Naive B cell (primary cell): ENCODE results near the gene FAM89B. TPM values are rescaled to one million over a fixed set of nuclear protein-coding genes. Genes with fewer than 3 reads are reported as not detected.
A peak's percentile ranks its signal among the peaks of the same experiment; 100 is the strongest.

Experiments
- ATAC-seq, 2 donors: fragments of 150-1000 bp; cut with Tn5 transposase; 2 replicates each; pipeline ENCODE4 v1.10.0; 2021; ENCODE audit warnings: low read depth in 2 of 2, mild to moderate bottlenecking in 2 of 2, moderate library complexity in 2 of 2
- DNase-seq: peaks from one replicate; pipeline ENCODE4 v3.0.0; 2022
- H3K27ac Mint-ChIP-seq, 6 donors: one replicate each; pipeline ENCODE4 v1.8.0; 2020 to 2022; ENCODE audit warnings: mild to moderate bottlenecking in 6 of 6, mixed read lengths in 6 of 6, moderate library complexity in 5 of 6, inconsistent platforms in 2 of 6
- H3K27me3 Mint-ChIP-seq, 3 donors: one replicate each; pipeline ENCODE4 v1.8.0; 2021 to 2022; ENCODE audit warnings: mixed read lengths in 3 of 3, mild to moderate bottlenecking in 1 of 3
- H3K36me3 Mint-ChIP-seq, 2 donors: one replicate each; pipeline ENCODE4 v1.8.0; 2020 to 2022; ENCODE audit warnings: mixed read lengths in 2 of 2, inconsistent platforms in 1 of 2, mild to moderate bottlenecking in 1 of 2
- H3K4me1 Mint-ChIP-seq, 3 donors: one replicate each; pipeline ENCODE4 v1.8.0; 2020 to 2022; ENCODE audit warnings: mixed read lengths in 3 of 3, inconsistent platforms in 1 of 3, mild to moderate bottlenecking in 1 of 3, moderate library complexity in 1 of 3
- H3K4me3 Mint-ChIP-seq, 8 donors: one replicate each; pipeline ENCODE4 v1.8.0; 2020 to 2022; ENCODE audit warnings: mild to moderate bottlenecking in 8 of 8, mixed read lengths in 8 of 8, moderate library complexity in 8 of 8, inconsistent platforms in 2 of 8
- H3K9me3 Mint-ChIP-seq, 7 donors: one replicate each; pipeline ENCODE4 v1.8.0; 2020 to 2022; ENCODE audit warnings: mixed read lengths in 7 of 7, mild to moderate bottlenecking in 5 of 7, inconsistent platforms in 2 of 7, moderate library complexity in 1 of 7
- polyA plus RNA-seq, 6 donors: library from polyadenylated mRNA; unstranded; fragments of 300-500 nt; fragmentation: Illumina TruSeq; gene quantifications; one replicate each; pipeline ENCODE4 v1.2.3, GENCODE V29; 2021; ENCODE audit warnings: low read depth in 6 of 6

Gene FAM89B
- polyA plus RNA-seq, 6 donors from 2014 or later = 44.3 to 82.6 (median 61.8) TPM

DNA sequence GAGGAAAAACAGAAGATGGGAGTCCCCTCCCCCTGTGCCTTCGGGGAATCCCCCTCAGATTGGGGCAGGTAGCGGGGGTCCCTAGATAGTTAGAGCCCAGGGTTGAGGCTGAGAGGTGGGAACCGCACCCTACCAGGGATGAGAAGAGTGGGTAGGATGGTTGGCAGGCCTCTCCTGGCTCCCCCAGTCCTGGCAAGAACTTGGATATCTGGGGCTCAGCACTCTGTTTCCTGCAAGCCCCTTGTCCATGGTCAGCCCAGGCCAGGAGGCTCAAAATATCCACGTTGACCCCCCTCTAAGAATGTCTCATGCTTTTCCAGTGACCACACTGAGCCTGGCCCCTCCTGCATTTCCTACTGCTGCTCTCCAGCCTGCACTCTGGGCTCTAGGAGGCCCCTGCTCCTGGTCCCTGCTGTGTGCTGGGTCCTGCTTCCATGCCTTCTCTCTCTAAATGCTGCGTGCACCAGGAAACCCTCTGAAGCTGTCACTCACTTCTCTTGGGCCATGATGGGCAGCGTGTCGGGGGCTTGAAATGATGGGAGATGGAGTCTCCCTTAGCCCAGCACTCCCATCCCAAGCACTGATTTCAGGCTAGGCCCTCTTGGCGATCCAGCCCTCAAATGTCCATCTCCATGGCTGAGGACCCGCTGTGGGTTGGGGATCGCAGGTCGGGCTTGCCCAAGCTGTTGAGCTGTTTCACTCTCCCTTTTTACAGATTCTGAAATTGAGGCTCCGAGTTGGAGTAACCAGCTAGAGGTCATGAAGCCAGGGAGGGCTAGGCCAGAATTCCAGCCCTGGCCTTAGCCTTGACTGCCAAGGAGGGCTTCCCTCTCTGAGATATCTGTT, 39.6 kb downstream of the FAM89B start:
- Mint-ChIP-seq H3K36me3 (peaks cover 0 to 7% of the 10 kb centered on the region in 2 donors), H3K4me3 (peak overlapping the region; percentile 87 to 96 (median 92)), H3K9me3 (no peaks in the 10 kb centered on the region), H3K27ac (peak overlapping the region in 5 of 6 donors; percentile 87 to 95 (median 91)), H3K27me3 (no peaks in the 10 kb centered on the region), H3K4me1 (peaks cover 45 to 63% (median 55%) of the 10 kb centered on the region in 3 donors)
- no peak for DNase-seq
- no peak for ATAC-seq

DNA sequence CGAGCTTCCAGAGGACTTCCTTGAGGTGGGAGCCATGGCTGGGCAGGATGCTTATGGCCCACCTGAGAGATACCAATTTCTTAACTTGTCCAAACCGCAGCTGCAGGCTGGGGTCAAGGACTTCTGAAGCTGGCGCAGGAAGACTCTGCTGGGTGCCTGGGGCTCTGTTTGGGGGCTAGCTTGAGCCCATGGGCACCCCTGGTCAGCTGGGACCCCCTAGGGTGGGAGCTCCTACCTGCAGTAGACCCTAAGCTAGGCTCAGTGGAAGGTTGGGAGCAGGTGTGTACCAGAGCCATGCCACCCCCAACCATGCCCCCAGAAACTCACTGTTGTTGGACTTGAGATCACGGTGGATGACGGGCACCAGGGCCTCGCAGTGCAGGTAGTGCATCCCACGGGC, 40.4 kb downstream of the FAM89B start:
- no peaks in the 10 kb centered on the region for H3K9me3 Mint-ChIP-seq
- H3K36me3 Mint-ChIP-seq = peaks cover 0 to 7% of the 10 kb centered on the region in 2 donors
- ATAC-seq = no peak

GRCh38 chr11:65613091-65613928, 41.0 kb downstream of the FAM89B start:
- Mint-ChIP-seq H3K9me3 (no peaks in the 10 kb centered on the region), H3K27me3 (no peaks in the 10 kb centered on the region), H3K4me1 (peaks cover 45 to 64% (median 60%) of the 10 kb centered on the region in 3 donors), H3K4me3 (peak overlapping the region; percentile 72 to 97 (median 94)), H3K27ac (peak overlapping the region in 4 of 6 donors; percentile 38 to 98 (median 96)), H3K36me3 (peaks cover 0 to 7% of the 10 kb centered on the region in 2 donors)
- ATAC-seq (no peak), DNase-seq (no peak)

More for the DNA sequence above, 40.4 kb downstream of the FAM89B start:
- Mint-ChIP-seq H3K4me1 (peaks cover 45 to 65% (median 60%) of the 10 kb centered on the region in 3 donors), H3K27ac (peak overlapping the region; percentile 38 to 98 (median 93)), H3K27me3 (no peaks in the 10 kb centered on the region), H3K4me3 (peak overlapping the region; percentile 87 to 97 (median 94))
- DNase-seq = no peak

GRCh38 chr11:65615229-65615949, 43.1 kb downstream of the FAM89B start, which contains the start of gene PCNX3:
Gene PCNX3 (plus strand): TSS chr11:65615776. CDS start chr11:65616312, 536 bp downstream.
- Mint-ChIP-seq H3K36me3 (peaks cover 0 to 7% of the 10 kb centered on the region in 2 donors), H3K27me3 (no peaks in the 10 kb centered on the region), H3K27ac (peak within 1 kb of the TSS; percentile 77 to 99 (median 98)), H3K9me3 (no peaks in the 10 kb centered on the region), H3K4me3 (peak within 1 kb of the TSS; percentile 93 to 100 (median 96)), H3K4me1 (peaks cover 35 to 50% (median 45%) of the 10 kb centered on the region in 3 donors)
- ATAC-seq (peak; percentile 83 to 85), DNase-seq (peak; percentile 100)

DNA sequence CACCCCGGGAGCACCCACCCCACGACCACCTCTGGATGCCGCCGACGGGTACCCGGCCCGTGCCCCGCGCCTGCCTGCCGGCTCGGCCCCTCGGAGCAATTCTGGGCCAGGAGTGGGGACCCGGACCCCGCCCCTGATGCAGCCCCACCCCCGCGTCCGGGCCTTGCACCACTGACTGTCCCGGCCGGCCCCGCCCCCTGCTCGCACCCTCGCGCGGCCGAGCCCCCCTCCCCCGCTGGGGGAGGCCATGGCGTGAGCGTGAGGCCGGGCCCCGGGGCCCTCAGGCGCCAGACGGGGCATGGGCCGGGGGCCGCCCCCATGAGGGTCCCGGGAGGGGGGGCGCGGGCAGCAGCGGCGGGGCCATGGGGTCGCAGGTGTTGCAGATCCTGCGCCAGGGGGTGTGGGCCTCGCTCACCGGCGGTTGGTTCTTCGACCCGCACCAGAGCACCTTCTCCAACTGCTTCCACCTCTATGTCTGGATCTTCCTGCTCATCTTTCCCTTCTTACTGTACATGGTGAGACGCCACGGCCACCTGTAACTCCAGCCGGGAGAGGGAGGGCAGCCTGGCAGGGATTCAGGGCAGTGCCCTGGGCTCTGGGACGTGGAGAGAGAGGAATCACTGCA, 43.7 kb downstream of the FAM89B start:
- H3K27ac Mint-ChIP-seq = peak overlapping the region; percentile 71 to 99 (median 96)
- ATAC-seq (peak in 1 of 2 donors; percentile 1), DNase-seq (no peak)
- peaks cover 29 to 45% (median 39%) of the 10 kb centered on the region in 3 donors for H3K4me1 Mint-ChIP-seq
- H3K4me3 Mint-ChIP-seq = peak overlapping the region; percentile 93 to 100 (median 96)
- H3K36me3 Mint-ChIP-seq = peaks cover 0 to 7% of the 10 kb centered on the region in 2 donors
- H3K9me3 Mint-ChIP-seq = no peaks in the 10 kb centered on the region
- no peaks in the 10 kb centered on the region for H3K27me3 Mint-ChIP-seq

DNA sequence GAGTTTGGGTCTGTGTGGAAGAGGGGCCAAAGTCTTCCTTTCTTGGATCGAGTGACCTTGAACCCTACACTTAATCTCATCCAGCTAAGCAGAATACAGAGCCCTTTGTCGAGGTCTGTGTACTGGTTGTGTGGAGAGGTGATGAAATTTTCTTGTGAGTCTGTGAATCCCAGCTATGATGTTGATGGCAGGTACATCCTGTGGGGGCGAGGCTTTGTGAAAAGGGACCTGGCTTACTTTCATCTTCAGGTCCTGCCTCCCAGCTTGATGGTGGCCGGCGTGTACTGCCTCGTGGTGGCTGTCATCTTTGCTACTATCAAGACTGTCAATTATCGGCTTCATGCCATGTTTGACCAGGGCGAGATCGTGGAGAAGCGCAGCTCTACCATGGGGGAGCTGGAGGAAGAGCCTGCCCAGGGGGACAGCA, 44.2 kb downstream of the FAM89B start:
- ATAC-seq = no peak
- Mint-ChIP-seq H3K27me3 (no peaks in the 10 kb centered on the region), H3K4me1 (peaks cover 25 to 42% (median 36%) of the 10 kb centered on the region in 3 donors), H3K36me3 (peaks cover 0 to 7% of the 10 kb centered on the region in 2 donors), H3K4me3 (peak overlapping the region; percentile 90 to 96 (median 94)), H3K9me3 (no peaks in the 10 kb centered on the region), H3K27ac (peak overlapping the region in 5 of 6 donors; percentile 71 to 97 (median 91))
- no peak for DNase-seq

- peaks cover 19 to 35% (median 32%) of the 10 kb centered on the region in 3 donors for H3K4me1 Mint-ChIP-seq
- DNase-seq = no peak
- H3K27ac Mint-ChIP-seq = peak overlapping the region in 3 of 6 donors; percentile 78 to 97 (median 91)
- ATAC-seq = no peak
- peaks cover 0 to 7% of the 10 kb centered on the region in 2 donors for H3K36me3 Mint-ChIP-seq
- peak overlapping the region; percentile 90 to 96 (median 94) for H3K4me3 Mint-ChIP-seq
- H3K9me3 Mint-ChIP-seq = no peaks in the 10 kb centered on the region
- H3K27me3 Mint-ChIP-seq = no peaks in the 10 kb centered on the region
Observed at GRCh38 chr11:65617136-65617850, 45.0 kb downstream of the FAM89B start.

DNA sequence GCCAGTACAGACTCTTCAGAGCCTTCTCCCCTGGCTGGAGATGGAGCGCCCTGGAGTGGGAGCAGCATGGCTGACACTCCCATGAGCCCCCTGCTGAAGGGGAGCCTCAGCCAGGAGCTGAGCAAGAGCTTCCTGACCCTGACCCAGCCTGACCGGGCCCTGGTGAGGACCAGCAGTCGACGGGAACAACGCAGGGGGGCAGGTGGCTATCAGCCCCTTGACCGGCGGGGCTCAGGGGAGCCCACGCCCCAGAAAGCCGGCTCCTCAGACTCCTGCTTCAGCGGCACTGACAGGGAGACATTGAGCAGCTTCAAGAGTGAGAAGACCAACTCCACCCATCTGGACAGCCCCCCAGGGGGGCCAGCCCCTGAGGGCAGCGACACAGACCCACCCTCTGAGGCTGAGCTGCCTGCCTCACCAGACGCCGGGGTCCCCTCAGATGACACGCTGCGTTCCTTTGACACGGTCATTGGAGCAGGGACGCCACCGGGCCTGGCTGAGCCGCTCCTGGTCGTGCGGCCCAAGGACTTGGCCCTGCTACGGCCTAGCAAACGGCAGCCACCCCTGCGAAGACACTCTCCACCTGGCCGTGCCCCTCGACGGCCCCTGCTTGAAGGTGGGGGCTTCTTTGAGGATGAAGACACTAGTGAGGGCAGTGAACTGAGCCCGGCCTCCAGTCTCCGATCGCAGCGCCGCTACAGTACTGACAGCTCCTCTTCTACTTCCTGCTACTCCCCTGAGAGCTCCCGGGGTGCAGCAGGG, 45.8 kb downstream of the FAM89B start:
- Mint-ChIP-seq H3K9me3 (no peaks in the 10 kb centered on the region), H3K27ac (peak overlapping the region in 1 of 6 donors; percentile 59), H3K4me3 (peak overlapping the region in 3 of 8 donors; percentile 62 to 92 (median 92)), H3K4me1 (peaks cover 13 to 30% (median 24%) of the 10 kb centered on the region in 3 donors), H3K36me3 (peaks cover 0 to 7% of the 10 kb centered on the region in 2 donors), H3K27me3 (no peaks in the 10 kb centered on the region)
- no peak for ATAC-seq
- no peak for DNase-seq

GRCh38 chr11:65618763-65619162, 46.4 kb downstream of the FAM89B start:
- Mint-ChIP-seq H3K36me3 (peaks cover 0 to 7% of the 10 kb centered on the region in 2 donors), H3K27me3 (no peaks in the 10 kb centered on the region), H3K9me3 (no peaks in the 10 kb centered on the region), H3K4me1 (peaks cover 11 to 30% (median 20%) of the 10 kb centered on the region in 3 donors), H3K27ac (peak overlapping the region in 1 of 6 donors; percentile 11), H3K4me3 (peak overlapping the region in 2 of 8 donors; percentile 66 to 92)
- DNase-seq (no peak), ATAC-seq (no peak)

- peaks cover 11 to 26% (median 23%) of the 10 kb centered on the region in 3 donors for H3K4me1 Mint-ChIP-seq
- no peak for ATAC-seq
- no peaks in the 10 kb centered on the region for H3K9me3 Mint-ChIP-seq
- no peaks in the 10 kb centered on the region for H3K27me3 Mint-ChIP-seq
- peaks cover 0 to 7% of the 10 kb centered on the region in 2 donors for H3K36me3 Mint-ChIP-seq
- peak overlapping the region in 1 of 6 donors; percentile 36 for H3K27ac Mint-ChIP-seq
- peak overlapping the region in 2 of 8 donors; percentile 25 to 70 for H3K4me3 Mint-ChIP-seq
- DNase-seq = no peak
Observed at GRCh38 chr11:65619281-65619928, 47.1 kb downstream of the FAM89B start.

- no peak for ATAC-seq
- peaks cover 11 to 25% (median 23%) of the 10 kb centered on the region in 3 donors for H3K4me1 Mint-ChIP-seq
- H3K36me3 Mint-ChIP-seq = peaks cover 0 to 7% of the 10 kb centered on the region in 2 donors
- no peaks in the 10 kb centered on the region for H3K9me3 Mint-ChIP-seq
- H3K4me3 Mint-ChIP-seq = no peak overlapping the region
- no peak overlapping the region for H3K27ac Mint-ChIP-seq
- H3K27me3 Mint-ChIP-seq = no peaks in the 10 kb centered on the region
- DNase-seq = no peak
Observed at GRCh38 chr11:65620666-65621065, 48.3 kb downstream of the FAM89B start.
